CD8-positive, alpha-beta memory T cell (primary cell): ENCODE results near the gene DHRS2. TPM values are rescaled to one million over a fixed set of nuclear protein-coding genes. Genes with fewer than 3 reads are reported as not detected.

ENCODE experiments used
- CTCF ChIA-PET: fragments of 350-600 bp; sonication (Branson Sonifier 250); formaldehyde crosslinking; loops from one replicate; lab custom pipeline; 2021; ENCODE audit warnings: antibody characterized with exemption; lab: Charles Lee
- POLR2A ChIA-PET: fragments of 350-600 bp; sonication (Branson Sonifier 250); formaldehyde crosslinking; loops from one replicate; lab custom pipeline; 2021; ENCODE audit warnings: antibody characterized with exemption; lab: Charles Lee
- DNase-seq, 5 donors: peaks; one replicate each; pipeline versions ENCODE4 v3.0.0 to v3.0.0-alpha.2; 2020 to 2022; ENCODE audit warnings: mixed read lengths in 1 of 5
- H3K27ac ChIP-seq: one replicate; pipeline ENCODE4 v1.7.0; 2013; ENCODE audit warnings: low read depth, mild to moderate bottlenecking, low read length, moderate library complexity
- H3K27me3 ChIP-seq: 2 replicates; pipeline ENCODE4 v1.7.0; 2013; ENCODE audit warnings: low read length, mild to moderate bottlenecking; ENCODE audit not compliant: insufficient read depth, poor library complexity, severe bottlenecking
- H3K36me3 ChIP-seq: 2 replicates; pipeline ENCODE4 v1.7.0; 2013; ENCODE audit warnings: mild to moderate bottlenecking, low read length, moderate library complexity; ENCODE audit not compliant: insufficient read depth
- H3K4me1 ChIP-seq: 2 replicates; pipeline ENCODE4 v1.7.0; 2013; ENCODE audit warnings: mild to moderate bottlenecking, low read length, moderate library complexity; ENCODE audit not compliant: insufficient read depth
- H3K4me3 ChIP-seq: 2 replicates; pipeline ENCODE4 v1.7.0; 2013; ENCODE audit warnings: mild to moderate bottlenecking, low read length
- H3K9me3 ChIP-seq: 2 replicates; pipeline ENCODE4 v1.7.0; 2013; ENCODE audit warnings: mild to moderate bottlenecking, low read length
- H3K27ac Mint-ChIP-seq, 8 donors: one replicate each; pipeline ENCODE4 v1.8.0; 2020 to 2021; ENCODE audit warnings: mixed read lengths in 8 of 8, mild to moderate bottlenecking in 6 of 8, inconsistent platforms in 3 of 8, moderate library complexity in 3 of 8
- H3K27me3 Mint-ChIP-seq, 2 donors: one replicate each; pipeline ENCODE4 v1.8.0; 2020 to 2021; ENCODE audit warnings: mixed read lengths in 2 of 2, mild to moderate bottlenecking in 1 of 2, moderate library complexity in 1 of 2
- H3K36me3 Mint-ChIP-seq, 3 donors: one replicate each; pipeline ENCODE4 v1.8.0; 2020 to 2021; ENCODE audit warnings: mixed read lengths in 3 of 3, inconsistent platforms in 1 of 3, mild to moderate bottlenecking in 1 of 3
- H3K4me1 Mint-ChIP-seq, 3 donors: one replicate each; pipeline ENCODE4 v1.8.0; 2020 to 2021; ENCODE audit warnings: mixed read lengths in 3 of 3, inconsistent platforms in 1 of 3, mild to moderate bottlenecking in 1 of 3
- H3K4me3 Mint-ChIP-seq, 7 donors: one replicate each; pipeline ENCODE4 v1.8.0; 2020 to 2021; ENCODE audit warnings: mixed read lengths in 7 of 7, mild to moderate bottlenecking in 6 of 7, moderate library complexity in 4 of 7, inconsistent platforms in 2 of 7
- H3K9me3 Mint-ChIP-seq, 5 donors: one replicate each; pipeline ENCODE4 v1.8.0; 2020 to 2022; ENCODE audit warnings: mixed read lengths in 5 of 5, mild to moderate bottlenecking in 3 of 5, moderate library complexity in 2 of 5, inconsistent platforms in 1 of 5
- polyA plus RNA-seq: library from polyadenylated mRNA; unstranded; fragments of 300-500 nt; fragmentation: Illumina TruSeq; gene quantifications from one replicate; pipeline ENCODE4 v1.2.3, GENCODE V29; 2021
- total RNA-seq, 2 experiments: library from RNA; stranded (reverse); gene quantifications; one replicate each; pipeline ENCODE4 v1.2.3, GENCODE V29; 2021

The DHRS2 gene
- total and polyA plus RNA-seq, 3 experiments from 2014 or later, result 3.0 to 3.1 TPM; not detected in 1

DNA sequence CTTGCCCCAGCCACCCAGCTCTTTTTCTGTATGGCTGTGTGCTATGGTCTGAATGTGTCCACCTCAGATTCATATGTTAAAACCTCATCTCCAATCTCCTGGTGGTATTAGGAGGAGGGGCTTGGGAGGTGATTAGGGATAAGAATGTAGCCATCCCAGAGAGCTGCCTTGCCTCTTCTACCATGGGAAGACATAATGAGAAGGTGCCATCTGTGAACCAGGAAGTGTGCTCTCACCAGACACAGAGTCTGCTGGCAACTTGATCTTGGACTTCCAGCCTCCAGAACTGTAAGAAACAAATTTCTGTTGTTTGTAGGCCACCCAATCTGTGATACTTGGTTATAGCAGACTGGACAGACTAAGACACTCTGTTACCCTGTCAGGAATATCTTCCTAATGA, 34.7 kb upstream of the DHRS2 start:
- H3K4me1 ChIP-seq, result no peaks in the 10 kb centered on the region
- POLR2A ChIA-PET, result no interaction called here
- Mint-ChIP-seq H3K27ac (no peak overlapping the region), H3K9me3 (peaks cover 0 to 3% (median 2%) of the 10 kb centered on the region in 5 donors), H3K4me1 (no peaks in the 10 kb centered on the region), H3K4me3 (no peak overlapping the region), H3K27me3 (peaks cover 9 to 15% of the 10 kb centered on the region in 2 donors), H3K36me3 (peaks cover 0 to 17% (median 3%) of the 10 kb centered on the region in 3 donors)
- no peaks in the 10 kb centered on the region for H3K27me3 ChIP-seq
- CTCF ChIA-PET, result interaction anchor here (1.2 kb wide), 1 partner anchor 12 kb away, joined by 3 read pairs; no protein-coding TSS in a partner anchor
- no peaks in the 10 kb centered on the region for H3K36me3 ChIP-seq
- no peak overlapping the region for H3K27ac ChIP-seq
- no peaks in the 10 kb centered on the region for H3K9me3 ChIP-seq
- DNase-seq, result no peak
- no peak overlapping the region for H3K4me3 ChIP-seq

DNA sequence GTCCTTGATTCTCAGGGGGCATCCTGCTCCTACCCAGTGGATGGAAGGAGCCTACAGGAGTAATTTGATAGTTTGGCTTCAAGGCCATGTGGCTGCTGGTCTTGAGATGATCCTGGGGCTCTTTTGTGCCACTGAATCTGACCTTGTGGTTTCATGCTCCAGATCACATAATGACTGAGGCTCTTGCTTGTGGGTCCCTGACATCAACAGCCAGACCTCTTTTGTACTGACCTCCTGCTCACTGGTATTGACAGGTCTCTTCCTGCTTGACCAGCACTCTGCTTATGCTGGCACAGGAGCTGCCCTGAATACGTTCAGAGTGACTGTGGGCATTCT, 34.4 kb upstream of the DHRS2 start:
- Histone ChIP-seq H3K9me3 (no peaks in the 10 kb centered on the region), H3K27me3 (no peaks in the 10 kb centered on the region), H3K4me1 (no peaks in the 10 kb centered on the region), H3K4me3 (no peak overlapping the region), H3K27ac (no peak overlapping the region), H3K36me3 (no peaks in the 10 kb centered on the region)
- DNase-seq, result no peak
- no peak overlapping the region for H3K4me3 Mint-ChIP-seq
- peak overlapping the region in 1 of 8 donors; percentile 55 for H3K27ac Mint-ChIP-seq
- no peaks in the 10 kb centered on the region for H3K4me1 Mint-ChIP-seq
- H3K36me3 Mint-ChIP-seq, result peaks cover 0 to 17% (median 3%) of the 10 kb centered on the region in 3 donors
- H3K9me3 Mint-ChIP-seq, result peaks cover 0 to 3% (median 2%) of the 10 kb centered on the region in 5 donors
- CTCF ChIA-PET, result no interaction called here
- POLR2A ChIA-PET, result no interaction called here
- H3K27me3 Mint-ChIP-seq, result peaks cover 8 to 15% of the 10 kb centered on the region in 2 donors

DNA sequence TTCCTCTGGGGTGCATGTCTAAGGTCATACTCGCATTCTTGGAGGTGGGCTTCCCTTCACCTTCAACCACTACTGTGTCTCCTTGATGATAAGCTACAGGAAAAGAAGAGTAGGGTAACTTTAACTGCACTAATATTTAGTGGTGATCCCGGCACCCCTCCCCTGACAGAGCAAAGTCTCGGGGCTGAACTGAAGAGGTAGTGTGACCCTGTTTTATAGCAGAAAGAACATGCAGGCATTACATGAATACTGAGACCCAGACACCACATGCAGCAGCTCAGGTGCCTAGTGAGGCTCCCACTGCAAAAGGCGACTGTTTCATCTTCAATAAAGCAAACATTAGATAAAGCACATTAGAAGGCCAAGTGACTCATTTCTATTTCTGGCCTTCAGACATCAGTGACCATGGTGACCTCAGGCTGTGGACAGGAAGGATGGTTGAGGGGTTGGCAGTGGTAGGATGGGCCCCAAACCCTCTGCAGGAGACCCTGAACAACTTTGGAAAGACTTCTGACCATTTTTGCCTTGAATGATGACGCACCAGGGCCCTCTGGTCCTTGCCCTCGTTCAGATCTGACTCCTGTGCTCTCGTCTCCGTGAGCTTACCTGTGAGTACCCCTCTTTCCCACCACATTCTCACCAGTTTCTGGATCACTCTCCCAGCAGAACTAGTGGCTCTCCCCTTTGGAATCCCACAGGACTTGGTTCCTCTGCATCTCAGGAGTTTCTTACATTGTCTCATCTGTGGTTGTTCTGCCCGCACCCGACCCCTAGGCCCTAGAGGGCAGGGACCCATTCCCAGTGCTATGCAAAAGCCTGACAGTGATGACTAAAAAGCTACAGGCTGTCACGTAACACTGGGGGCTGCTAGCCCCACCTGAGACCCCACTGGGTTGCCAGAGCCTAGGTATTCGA, 33.7 kb upstream of the DHRS2 start:
- Mint-ChIP-seq H3K36me3 (peaks cover 0 to 17% (median 3%) of the 10 kb centered on the region in 3 donors), H3K27me3 (peaks cover 5 to 14% of the 10 kb centered on the region in 2 donors), H3K9me3 (peaks cover 0 to 3% (median 2%) of the 10 kb centered on the region in 5 donors), H3K27ac (peak overlapping the region in 1 of 8 donors; percentile 36), H3K4me1 (no peaks in the 10 kb centered on the region), H3K4me3 (no peak overlapping the region)
- H3K27ac ChIP-seq, result no peak overlapping the region
- H3K36me3 ChIP-seq, result no peaks in the 10 kb centered on the region
- ChIA-PET POLR2A (no interaction called here), CTCF (no interaction called here)
- no peaks in the 10 kb centered on the region for H3K9me3 ChIP-seq
- no peaks in the 10 kb centered on the region for H3K4me1 ChIP-seq
- no peaks in the 10 kb centered on the region for H3K27me3 ChIP-seq
- DNase-seq, result no peak
- no peak overlapping the region for H3K4me3 ChIP-seq

DNA sequence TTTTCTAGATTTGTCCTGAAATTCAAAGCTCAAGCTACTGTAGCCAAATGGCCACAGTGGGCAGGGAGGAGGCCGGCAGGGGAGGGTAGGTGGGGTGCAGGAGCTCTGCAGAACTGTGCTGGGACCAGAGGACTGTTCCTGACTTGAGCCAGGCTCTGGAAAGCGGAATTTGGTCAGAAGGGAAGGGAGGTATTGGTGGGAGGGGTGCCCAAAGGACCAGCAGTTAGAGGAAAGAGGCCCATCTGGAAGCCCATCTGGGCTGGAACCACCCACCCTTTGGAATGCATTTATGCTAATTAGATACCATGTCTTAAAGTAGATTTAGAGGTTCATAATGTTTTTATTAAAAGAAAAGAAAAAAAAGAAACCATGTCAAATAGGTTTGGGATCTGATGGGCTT, 33.1 kb upstream of the DHRS2 start:
- no peaks in the 10 kb centered on the region for H3K4me1 ChIP-seq
- no peak overlapping the region for H3K4me3 ChIP-seq
- Mint-ChIP-seq H3K36me3 (peaks cover 0 to 17% (median 3%) of the 10 kb centered on the region in 3 donors), H3K27ac (no peak overlapping the region), H3K9me3 (peaks cover 0 to 3% (median 2%) of the 10 kb centered on the region in 5 donors), H3K4me1 (no peaks in the 10 kb centered on the region), H3K4me3 (no peak overlapping the region), H3K27me3 (peaks cover 5 to 10% of the 10 kb centered on the region in 2 donors)
- no peak for DNase-seq
- no peaks in the 10 kb centered on the region for H3K36me3 ChIP-seq
- H3K27me3 ChIP-seq, result no peaks in the 10 kb centered on the region
- H3K9me3 ChIP-seq, result no peaks in the 10 kb centered on the region
- CTCF ChIA-PET, result no interaction called here
- POLR2A ChIA-PET, result no interaction called here
- H3K27ac ChIP-seq, result no peak overlapping the region

DNA sequence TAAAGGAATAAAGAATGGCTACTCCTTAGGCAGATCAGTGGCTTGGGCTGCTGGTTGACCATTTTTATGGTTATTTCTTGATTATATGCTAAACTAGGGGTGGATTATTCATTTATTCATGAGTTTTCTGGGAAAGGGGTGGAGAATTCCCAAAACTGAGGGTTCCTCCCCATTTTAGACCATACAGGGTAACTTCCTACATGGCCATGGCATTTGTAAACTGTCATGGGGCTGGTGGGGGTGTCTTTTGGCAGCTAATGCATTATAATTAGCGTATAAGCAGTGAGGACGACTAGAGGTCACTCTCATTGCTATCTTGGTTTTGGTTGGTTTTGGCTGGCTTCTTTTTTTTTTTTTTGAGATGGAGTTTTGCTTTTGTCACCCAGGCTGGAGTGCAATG, 32.0 kb upstream of the DHRS2 start:
- peaks cover 4% of the 10 kb centered on the region for H3K4me1 ChIP-seq
- H3K27ac ChIP-seq, result no peak overlapping the region
- POLR2A ChIA-PET, result no interaction called here
- Mint-ChIP-seq H3K36me3 (peaks cover 0 to 16% (median 3%) of the 10 kb centered on the region in 3 donors), H3K9me3 (peaks cover 0 to 3% (median 2%) of the 10 kb centered on the region in 5 donors), H3K27me3 (peaks cover 5 to 10% of the 10 kb centered on the region in 2 donors), H3K27ac (no peak overlapping the region), H3K4me1 (peaks cover 4 to 5% (median 5%) of the 10 kb centered on the region in 3 donors), H3K4me3 (no peak overlapping the region)
- CTCF ChIA-PET, result no interaction called here
- no peak overlapping the region for H3K4me3 ChIP-seq
- no peaks in the 10 kb centered on the region for H3K9me3 ChIP-seq
- no peak for DNase-seq
- no peaks in the 10 kb centered on the region for H3K36me3 ChIP-seq
- H3K27me3 ChIP-seq, result no peaks in the 10 kb centered on the region

DNA sequence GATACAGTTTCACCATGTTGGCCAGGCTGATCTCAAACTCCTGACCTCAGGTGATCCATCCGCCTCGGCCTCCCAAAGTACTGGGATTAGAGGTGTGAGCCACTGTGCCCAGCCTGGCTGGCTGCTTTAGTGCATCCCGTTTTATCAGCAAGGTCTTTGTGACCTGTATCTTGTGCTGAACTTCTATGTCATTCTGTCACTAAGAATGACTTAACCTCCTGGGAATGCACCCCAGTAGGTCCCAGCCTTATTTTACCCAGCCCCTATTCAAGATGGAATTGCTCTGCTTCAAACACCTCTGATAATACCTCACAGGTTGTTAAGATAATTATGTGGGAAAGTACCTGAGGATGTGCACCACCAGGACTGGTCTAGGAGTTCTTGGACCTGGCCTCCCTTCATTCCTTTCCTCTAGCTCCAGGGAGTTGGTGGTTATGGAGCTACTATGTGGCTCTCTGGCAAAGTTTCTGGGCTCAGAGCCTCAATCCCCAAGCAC, 31.4 kb upstream of the DHRS2 start:
- Histone ChIP-seq H3K4me3 (no peak overlapping the region), H3K27me3 (no peaks in the 10 kb centered on the region), H3K9me3 (no peaks in the 10 kb centered on the region), H3K27ac (no peak overlapping the region), H3K4me1 (peaks cover 10% of the 10 kb centered on the region), H3K36me3 (no peaks in the 10 kb centered on the region)
- H3K36me3 Mint-ChIP-seq, result peaks cover 0 to 10% (median 0%) of the 10 kb centered on the region in 3 donors
- DNase-seq, result no peak
- ChIA-PET POLR2A (no interaction called here), CTCF (interaction anchor here (1.7 kb wide), 1 partner anchor 28 kb away, joined by 10 read pairs; no protein-coding TSS in a partner anchor)
- no peak overlapping the region for H3K4me3 Mint-ChIP-seq
- H3K27me3 Mint-ChIP-seq, result peaks cover 5 to 6% of the 10 kb centered on the region in 2 donors
- H3K27ac Mint-ChIP-seq, result no peak overlapping the region
- H3K4me1 Mint-ChIP-seq, result peaks cover 8 to 11% (median 10%) of the 10 kb centered on the region in 3 donors
- peaks cover 0 to 3% (median 0%) of the 10 kb centered on the region in 5 donors for H3K9me3 Mint-ChIP-seq

DNA sequence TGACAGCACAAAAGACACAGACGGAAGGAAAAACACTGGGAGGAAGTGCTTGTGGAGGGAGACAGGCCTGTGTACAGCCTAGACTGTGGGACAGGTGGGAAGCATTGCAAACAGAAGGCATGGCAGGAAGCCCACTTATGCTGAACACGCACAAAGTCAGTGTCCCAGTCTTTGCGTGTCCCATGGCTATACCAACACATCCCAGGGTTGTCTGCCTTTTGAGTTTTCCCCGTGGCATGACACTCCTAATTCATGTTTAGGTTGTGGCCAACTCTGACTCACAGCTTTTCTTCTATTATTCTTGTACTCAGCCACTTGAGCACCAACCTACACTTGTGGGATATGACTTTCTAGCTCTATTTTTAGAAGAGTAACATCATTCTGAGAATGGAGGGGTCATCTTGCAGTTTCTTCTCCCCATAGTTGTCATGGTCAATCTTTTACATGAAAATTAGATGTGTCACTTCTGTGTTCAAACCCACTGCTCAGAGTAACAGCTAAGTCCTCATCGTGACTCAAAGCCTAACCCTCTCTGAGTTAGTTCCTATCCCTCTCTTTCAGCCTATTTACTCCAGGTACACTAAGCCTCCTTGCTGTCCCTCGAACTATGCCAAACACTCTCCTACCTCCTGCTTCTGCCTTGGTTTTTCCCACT, 30.1 kb upstream of the DHRS2 start:
- peaks cover 0 to 1% (median 0%) of the 10 kb centered on the region in 5 donors for H3K9me3 Mint-ChIP-seq
- Histone ChIP-seq H3K4me1 (peaks cover 23% of the 10 kb centered on the region), H3K9me3 (no peaks in the 10 kb centered on the region), H3K27me3 (no peaks in the 10 kb centered on the region), H3K4me3 (no peak overlapping the region), H3K36me3 (no peaks in the 10 kb centered on the region), H3K27ac (no peak overlapping the region)
- DNase-seq, result no peak
- H3K4me3 Mint-ChIP-seq, result no peak overlapping the region
- ChIA-PET POLR2A (no interaction called here), CTCF (interaction anchor here (1.3 to 1.7 kb wide), 2 partner anchors 17 to 26 kb away, joined by 4 to 10 read pairs; no protein-coding TSS in a partner anchor)
- H3K27me3 Mint-ChIP-seq, result peaks cover 5% of the 10 kb centered on the region in 2 donors
- H3K36me3 Mint-ChIP-seq, result peaks cover 0 to 4% (median 0%) of the 10 kb centered on the region in 3 donors
- H3K4me1 Mint-ChIP-seq, result peaks cover 21 to 25% (median 24%) of the 10 kb centered on the region in 3 donors
- H3K27ac Mint-ChIP-seq, result peak overlapping the region in 2 of 8 donors; percentile 17 to 49
